Stimulated activated memory B cell treated with anti-CD40 and anti-IgM and Interleukin-4, amounts not matched to agents 10 μg/mL and 1 μg/mL and 100 μg/mL, for 72 hours (primary cell): Measurements from ENCODE around the gene THADA.

Experiments used
- ATAC-seq: fragments of 150-1000 bp; cut with Tn5 transposase; 2 replicates; pipeline ENCODE4 v1.10.0; 2021
- H3K27ac Mint-ChIP-seq: one replicate; pipeline ENCODE4 v1.8.0; 2022; ENCODE audit warnings: mild to moderate bottlenecking, mixed read lengths
- H3K27me3 Mint-ChIP-seq: one replicate; pipeline ENCODE4 v1.8.0; 2022; ENCODE audit warnings: mixed read lengths
- H3K36me3 Mint-ChIP-seq: one replicate; pipeline ENCODE4 v1.8.0; 2022; ENCODE audit warnings: mixed read lengths
- H3K4me1 Mint-ChIP-seq: one replicate; pipeline ENCODE4 v1.8.0; 2022; ENCODE audit warnings: mixed read lengths
- H3K4me3 Mint-ChIP-seq: one replicate; pipeline ENCODE4 v1.8.0; 2022; ENCODE audit warnings: mild to moderate bottlenecking, moderate library complexity, mixed read lengths
- H3K9me3 Mint-ChIP-seq: one replicate; pipeline ENCODE4 v1.8.0; 2022; ENCODE audit warnings: mixed read lengths

Gene THADA

DNA sequence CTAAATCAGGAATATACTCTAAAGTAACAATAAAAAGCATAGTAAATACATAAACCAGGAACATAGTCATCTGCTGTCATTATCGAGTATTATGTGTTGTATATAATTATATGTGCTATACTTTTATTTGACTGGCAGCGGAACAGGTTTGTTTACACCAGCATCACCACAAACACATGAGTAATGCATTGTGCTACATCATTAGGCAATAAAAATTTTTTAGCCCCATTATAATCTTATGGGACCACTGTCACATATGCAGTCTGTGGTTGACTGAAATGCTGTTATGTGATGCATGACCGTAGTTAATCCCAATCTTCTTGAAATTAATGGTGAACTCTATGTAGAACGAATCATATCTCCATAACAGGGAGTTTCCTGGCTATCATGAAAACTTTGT, 232.7 kb downstream of the THADA start:
- peaks cover 12% of the 10 kb centered on the region for H3K4me1 Mint-ChIP-seq
- H3K9me3 Mint-ChIP-seq, result no peaks in the 10 kb centered on the region
- H3K36me3 Mint-ChIP-seq, result peaks cover 27% of the 10 kb centered on the region
- H3K27ac Mint-ChIP-seq, result no peak overlapping the region
- no peak for ATAC-seq
- H3K4me3 Mint-ChIP-seq, result no peak overlapping the region
- no peaks in the 10 kb centered on the region for H3K27me3 Mint-ChIP-seq

DNA sequence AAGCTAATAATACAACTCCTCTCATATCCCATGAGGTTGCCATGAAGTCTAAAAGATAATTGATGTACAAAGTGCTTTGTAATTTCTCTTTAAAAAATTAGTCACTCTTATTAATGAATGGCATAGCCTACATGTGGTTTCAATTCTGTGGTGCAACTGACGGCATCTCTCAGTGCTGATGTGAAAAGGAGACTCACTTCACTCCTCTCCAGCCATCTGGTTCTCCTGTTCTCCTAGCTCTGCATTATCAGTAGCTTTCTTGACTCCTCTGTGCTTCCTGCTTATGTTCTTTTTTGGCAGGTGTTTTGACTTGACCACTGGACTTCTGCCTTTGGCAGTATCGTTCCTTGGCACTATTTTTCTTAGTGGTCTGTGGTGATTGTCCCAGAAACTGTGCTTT, 234.6 kb downstream of the THADA start:
- Mint-ChIP-seq H3K9me3 (no peaks in the 10 kb centered on the region), H3K4me1 (peaks cover 3% of the 10 kb centered on the region), H3K27me3 (no peaks in the 10 kb centered on the region), H3K27ac (no peak overlapping the region), H3K4me3 (no peak overlapping the region), H3K36me3 (peaks cover 15% of the 10 kb centered on the region)
- ATAC-seq, result no peak

DNA sequence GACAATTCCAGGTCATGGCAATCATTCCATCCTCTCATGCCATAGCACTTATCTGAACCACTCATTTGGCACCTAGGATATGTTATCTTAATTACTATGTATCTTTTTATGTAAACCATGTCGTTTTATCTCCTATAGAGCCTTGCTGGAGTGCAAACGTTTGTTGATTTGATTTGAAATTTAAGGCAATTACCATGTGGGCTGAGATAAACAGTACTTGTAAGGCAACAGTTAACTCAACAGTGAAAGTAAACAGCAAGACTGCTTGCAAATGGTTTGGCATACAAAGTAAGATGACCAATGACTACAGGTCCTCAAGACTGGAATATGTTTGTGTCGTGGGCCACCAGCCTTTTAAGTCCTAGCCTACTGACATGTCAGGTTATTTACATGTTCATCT, 235.7 kb downstream of the THADA start:
- no peak overlapping the region for H3K4me3 Mint-ChIP-seq
- no peaks in the 10 kb centered on the region for H3K4me1 Mint-ChIP-seq
- ATAC-seq, result no peak
- H3K9me3 Mint-ChIP-seq, result no peaks in the 10 kb centered on the region
- H3K27me3 Mint-ChIP-seq, result no peaks in the 10 kb centered on the region
- no peak overlapping the region for H3K27ac Mint-ChIP-seq
- H3K36me3 Mint-ChIP-seq, result peaks cover 16% of the 10 kb centered on the region

DNA sequence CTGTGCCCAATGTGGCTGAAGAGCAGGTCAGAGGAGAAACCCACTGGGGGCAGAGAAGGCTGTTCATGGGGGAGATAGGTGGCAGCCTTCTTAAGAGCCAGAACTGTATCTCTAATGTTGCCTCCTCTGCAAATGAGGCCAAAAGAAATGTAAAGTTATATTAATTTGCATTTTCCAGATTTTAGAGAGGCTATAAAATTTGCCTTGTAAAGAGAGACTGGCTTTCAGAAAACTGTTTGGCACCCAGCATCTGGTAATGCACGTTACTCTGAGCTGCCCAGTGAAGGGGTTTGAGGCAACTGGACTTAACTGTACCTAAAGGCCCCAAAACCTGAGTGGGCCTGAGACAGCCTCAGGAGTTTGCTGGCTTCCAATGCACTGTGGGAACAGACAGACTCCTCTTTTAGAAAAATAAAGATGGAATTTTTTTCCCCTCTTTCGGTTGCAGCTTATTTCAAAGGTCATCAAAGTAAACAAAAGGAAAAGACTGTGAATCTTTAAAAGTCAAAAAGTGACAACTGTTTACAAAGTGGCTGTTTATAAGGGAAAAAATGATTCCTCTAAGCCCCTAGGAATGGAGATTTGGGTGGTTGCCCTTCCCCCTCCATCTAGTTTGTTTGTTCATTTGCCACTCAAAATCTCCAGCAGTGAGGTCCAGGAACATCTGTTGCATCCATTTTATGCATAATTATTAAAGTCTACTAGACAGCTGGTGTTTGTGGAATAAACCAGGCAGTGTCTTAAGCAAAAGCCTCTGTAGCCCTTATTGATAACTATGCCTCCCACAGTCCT, 237.2 kb downstream of the THADA start:
- no peak for ATAC-seq
- H3K27ac Mint-ChIP-seq, result no peak overlapping the region
- H3K36me3 Mint-ChIP-seq, result peaks cover 17% of the 10 kb centered on the region
- H3K4me1 Mint-ChIP-seq, result no peaks in the 10 kb centered on the region
- H3K4me3 Mint-ChIP-seq, result no peak overlapping the region
- H3K9me3 Mint-ChIP-seq, result no peaks in the 10 kb centered on the region
- no peaks in the 10 kb centered on the region for H3K27me3 Mint-ChIP-seq

DNA sequence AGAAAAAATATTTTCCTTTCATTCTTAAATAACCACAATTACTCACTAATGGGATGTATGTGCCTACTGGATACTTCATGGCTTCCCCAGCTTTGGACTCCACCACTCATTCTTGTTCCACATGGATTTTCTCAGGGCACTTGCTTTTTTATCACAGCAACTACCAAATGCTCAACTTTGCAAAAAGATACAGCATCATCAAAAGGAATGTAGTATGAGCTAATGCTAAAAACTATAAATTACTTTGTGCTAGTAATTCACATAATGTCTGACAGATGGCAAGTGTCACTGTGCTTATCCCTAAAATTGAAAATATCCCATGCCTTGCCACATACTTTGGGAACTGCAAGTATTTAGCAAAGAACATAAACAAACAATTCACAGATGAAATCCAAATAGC, 239.1 kb downstream of the THADA start:
- Mint-ChIP-seq H3K9me3 (no peaks in the 10 kb centered on the region), H3K4me1 (no peaks in the 10 kb centered on the region), H3K36me3 (peaks cover 17% of the 10 kb centered on the region), H3K27ac (no peak overlapping the region), H3K27me3 (no peaks in the 10 kb centered on the region), H3K4me3 (no peak overlapping the region)
- no peak for ATAC-seq

DNA sequence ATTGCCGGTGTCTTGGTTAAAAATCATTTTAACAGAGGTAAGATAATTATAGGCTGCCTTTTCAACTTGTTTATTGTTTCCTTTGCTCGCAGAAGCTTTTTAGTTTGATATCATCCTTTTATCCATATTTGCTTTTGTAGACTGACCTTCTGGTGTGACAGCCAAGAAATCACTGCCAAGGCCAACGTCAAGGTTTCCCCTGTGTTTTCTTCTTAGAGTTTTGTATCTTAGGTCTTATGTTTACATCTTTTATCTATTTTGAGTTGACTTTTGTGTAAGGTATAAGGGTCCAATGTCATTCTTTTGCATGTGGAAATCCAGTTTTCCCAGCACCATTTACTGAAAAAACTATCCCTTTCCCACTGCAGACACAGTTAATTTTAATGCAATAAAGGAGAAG, 240.4 kb downstream of the THADA start:
- H3K9me3 Mint-ChIP-seq, result no peaks in the 10 kb centered on the region
- H3K27ac Mint-ChIP-seq, result no peak overlapping the region
- peaks cover 26% of the 10 kb centered on the region for H3K36me3 Mint-ChIP-seq
- ATAC-seq, result no peak
- H3K4me1 Mint-ChIP-seq, result no peaks in the 10 kb centered on the region
- no peaks in the 10 kb centered on the region for H3K27me3 Mint-ChIP-seq
- no peak overlapping the region for H3K4me3 Mint-ChIP-seq

DNA sequence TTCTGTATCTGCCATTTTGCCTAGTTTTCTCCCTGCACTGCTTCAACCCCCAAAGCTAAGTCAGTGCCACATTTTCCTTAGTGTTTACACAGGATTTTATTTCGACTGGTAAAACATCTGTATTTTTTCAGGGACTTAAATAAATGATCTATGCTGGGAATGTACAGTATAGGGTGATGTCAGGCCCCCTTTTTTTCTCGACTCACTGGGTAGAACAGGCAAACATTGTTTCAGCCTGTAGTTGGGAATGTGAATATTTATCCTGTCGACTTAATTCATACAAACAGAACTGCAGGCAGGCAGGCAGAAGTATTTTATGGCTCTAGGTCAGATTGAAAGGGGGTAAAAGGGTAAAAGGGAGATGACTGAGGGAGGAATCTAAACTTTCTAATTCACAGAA, 245.9 kb downstream of the THADA start:
- no peak for ATAC-seq
- no peaks in the 10 kb centered on the region for H3K4me1 Mint-ChIP-seq
- peaks cover 44% of the 10 kb centered on the region for H3K36me3 Mint-ChIP-seq
- H3K4me3 Mint-ChIP-seq, result no peak overlapping the region
- no peaks in the 10 kb centered on the region for H3K9me3 Mint-ChIP-seq
- H3K27ac Mint-ChIP-seq, result no peak overlapping the region
- no peaks in the 10 kb centered on the region for H3K27me3 Mint-ChIP-seq

DNA sequence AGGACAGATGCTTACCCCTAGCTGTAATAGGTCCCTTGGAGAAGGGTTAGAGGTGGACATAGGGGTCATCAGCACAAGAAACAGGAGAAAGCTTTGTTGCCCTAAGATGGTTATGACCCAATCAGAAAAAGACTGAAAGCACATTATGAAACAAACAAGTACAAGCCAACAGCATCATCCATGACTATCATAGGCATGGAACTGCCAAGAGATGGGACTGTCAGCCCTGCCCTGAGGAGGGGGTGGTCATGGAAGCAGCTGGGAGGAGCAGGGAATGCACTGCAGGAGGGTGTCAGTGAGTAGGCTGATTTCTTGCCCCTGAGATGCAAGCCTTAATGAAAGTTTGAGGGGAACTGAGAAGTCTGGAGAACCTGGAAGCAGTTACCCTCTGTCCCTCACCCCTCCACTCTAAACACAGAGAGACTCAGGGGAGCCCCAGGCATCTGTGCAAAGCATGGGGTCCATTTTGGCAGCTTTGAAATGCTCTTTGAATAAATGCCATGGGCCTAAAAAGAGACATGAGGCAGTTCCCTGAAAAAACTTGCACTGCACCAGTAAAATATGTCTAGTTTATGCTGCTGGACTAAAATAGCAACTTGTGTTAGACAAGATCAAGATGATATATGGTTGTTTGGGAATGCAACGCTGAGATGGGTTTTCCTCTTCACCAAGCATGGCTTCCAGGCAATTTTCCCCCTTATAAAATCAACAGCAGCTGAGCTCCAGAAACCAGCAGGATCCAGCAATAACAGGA, 246.8 kb downstream of the THADA start:
- Mint-ChIP-seq H3K4me3 (no peak overlapping the region), H3K36me3 (peaks cover 42% of the 10 kb centered on the region), H3K4me1 (no peaks in the 10 kb centered on the region), H3K27ac (no peak overlapping the region), H3K9me3 (no peaks in the 10 kb centered on the region), H3K27me3 (no peaks in the 10 kb centered on the region)
- no peak for ATAC-seq

DNA sequence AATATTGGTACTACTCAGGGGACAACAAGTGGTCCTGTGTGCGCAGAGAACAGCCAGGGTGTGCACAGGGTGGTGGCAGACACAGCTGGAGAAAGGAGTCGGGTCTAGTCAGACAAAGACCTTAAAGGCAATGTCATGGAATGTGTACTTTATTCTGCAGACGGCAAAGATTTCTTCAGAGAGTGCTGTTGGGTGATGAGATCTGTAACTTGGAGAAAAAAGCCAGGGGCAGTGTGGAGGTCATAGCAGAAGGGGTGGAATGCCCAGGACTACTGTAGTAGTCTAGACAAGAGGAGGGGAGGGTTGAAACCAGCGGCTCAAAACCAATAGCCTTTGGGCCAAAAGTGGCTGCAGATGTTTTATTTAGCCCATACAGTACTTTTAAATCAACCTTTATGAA, 248.1 kb downstream of the THADA start:
- Mint-ChIP-seq H3K36me3 (peaks cover 55% of the 10 kb centered on the region), H3K27ac (no peak overlapping the region), H3K4me3 (no peak overlapping the region)

DNA sequence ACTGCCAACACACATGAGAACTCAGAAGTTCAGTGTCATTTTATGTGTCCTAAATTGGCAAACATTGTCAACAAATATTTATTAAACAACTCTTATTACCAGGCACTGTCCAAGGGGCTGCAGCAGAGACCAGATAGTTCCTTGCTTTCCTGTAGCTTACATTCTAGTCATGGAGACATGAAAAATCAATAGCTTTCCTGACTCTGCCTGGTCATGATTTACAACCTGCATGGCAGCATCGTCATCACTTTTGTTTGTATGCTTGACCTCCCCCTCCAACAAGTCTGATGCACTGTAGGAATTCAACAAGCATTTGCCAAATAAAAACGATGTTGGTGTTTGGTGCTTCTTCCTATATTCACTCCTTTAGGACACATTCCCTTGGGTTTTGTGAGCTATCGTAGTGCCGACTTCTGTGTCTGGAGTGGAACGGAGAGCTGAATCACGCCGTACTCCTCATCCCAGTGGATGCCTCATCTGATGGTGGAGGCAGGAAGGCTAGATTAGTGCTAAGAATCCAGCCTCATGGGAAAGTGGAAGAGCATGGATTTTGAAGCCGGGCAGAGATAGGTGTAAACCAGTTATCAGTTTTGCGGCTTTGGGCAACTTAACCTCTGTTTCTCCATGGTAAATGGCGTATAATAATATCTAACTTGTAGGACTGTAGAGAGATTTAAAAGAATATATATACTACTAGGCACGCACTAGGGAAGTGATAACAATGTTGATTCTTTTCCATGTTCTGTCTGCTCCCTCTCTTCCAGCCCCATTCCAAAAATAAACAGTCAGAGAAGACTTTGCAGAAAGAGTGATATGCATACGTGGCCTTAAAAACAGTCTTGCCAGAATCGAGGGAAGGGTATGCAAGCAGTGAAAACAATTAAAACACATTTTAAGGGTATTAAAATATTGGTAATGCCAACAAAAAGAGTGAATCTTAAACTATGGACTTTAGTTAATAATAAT, 249.0 kb downstream of the THADA start:
- Mint-ChIP-seq H3K9me3 (no peaks in the 10 kb centered on the region), H3K27me3 (no peaks in the 10 kb centered on the region), H3K4me1 (no peaks in the 10 kb centered on the region), H3K27ac (no peak overlapping the region), H3K4me3 (no peak overlapping the region), H3K36me3 (peaks cover 64% of the 10 kb centered on the region)
- no peak for ATAC-seq

More for the DNA sequence above, 248.1 kb downstream of the THADA start:
- no peak for ATAC-seq
- H3K4me1 Mint-ChIP-seq, result no peaks in the 10 kb centered on the region
- no peaks in the 10 kb centered on the region for H3K27me3 Mint-ChIP-seq
- no peaks in the 10 kb centered on the region for H3K9me3 Mint-ChIP-seq

DNA sequence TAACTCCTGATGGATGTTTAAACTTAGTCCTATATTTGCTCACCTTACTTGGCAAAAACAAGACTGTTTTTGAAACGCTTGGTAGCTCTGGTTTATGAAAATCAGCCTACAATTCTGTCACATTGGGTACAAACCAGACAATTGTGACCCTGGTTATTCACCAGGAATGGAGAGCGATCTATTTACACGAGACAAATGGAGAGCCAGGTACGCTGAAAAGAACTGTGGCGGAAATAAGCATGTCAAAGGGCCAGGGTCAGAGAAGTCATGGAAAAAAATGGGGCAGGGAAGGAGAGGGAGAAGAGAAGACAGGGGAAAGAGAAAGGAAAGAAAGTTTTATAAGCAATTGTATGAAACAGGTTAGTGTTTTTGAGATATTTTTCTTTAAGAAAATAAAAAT, 250.0 kb downstream of the THADA start:
- no peaks in the 10 kb centered on the region for H3K4me1 Mint-ChIP-seq

DNA sequence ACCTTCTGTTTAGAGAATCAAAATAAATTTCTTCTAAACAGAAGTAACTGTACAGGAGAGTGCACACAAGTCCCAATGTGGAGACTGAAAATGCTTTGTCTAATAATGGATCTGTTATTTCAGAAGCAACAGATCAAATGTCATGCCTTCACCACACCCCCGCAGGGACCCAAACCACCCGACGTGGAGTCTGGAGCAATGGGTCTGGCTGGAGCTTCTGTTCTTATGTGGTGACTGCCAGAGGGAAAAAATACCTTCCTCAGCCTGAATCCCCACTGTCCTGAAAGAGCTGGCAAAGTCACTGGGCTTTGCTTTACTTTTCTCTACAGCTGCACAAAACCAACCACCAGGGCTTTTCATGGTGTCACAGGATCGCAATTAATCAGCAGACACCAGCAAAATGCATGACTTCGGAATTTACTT, 250.4 kb downstream of the THADA start:
- no peak overlapping the region for H3K4me3 Mint-ChIP-seq
- H3K36me3 Mint-ChIP-seq, result peaks cover 67% of the 10 kb centered on the region
- ATAC-seq, result no peak
- H3K4me1 Mint-ChIP-seq, result no peaks in the 10 kb centered on the region
- H3K27ac Mint-ChIP-seq, result no peak overlapping the region
- no peaks in the 10 kb centered on the region for H3K9me3 Mint-ChIP-seq
- no peaks in the 10 kb centered on the region for H3K27me3 Mint-ChIP-seq

More for the DNA sequence above, 250.0 kb downstream of the THADA start:
- no peak for ATAC-seq
- no peak overlapping the region for H3K4me3 Mint-ChIP-seq
- H3K27me3 Mint-ChIP-seq, result no peaks in the 10 kb centered on the region
- peaks cover 63% of the 10 kb centered on the region for H3K36me3 Mint-ChIP-seq
- H3K27ac Mint-ChIP-seq, result no peak overlapping the region
- H3K9me3 Mint-ChIP-seq, result no peaks in the 10 kb centered on the region

DNA sequence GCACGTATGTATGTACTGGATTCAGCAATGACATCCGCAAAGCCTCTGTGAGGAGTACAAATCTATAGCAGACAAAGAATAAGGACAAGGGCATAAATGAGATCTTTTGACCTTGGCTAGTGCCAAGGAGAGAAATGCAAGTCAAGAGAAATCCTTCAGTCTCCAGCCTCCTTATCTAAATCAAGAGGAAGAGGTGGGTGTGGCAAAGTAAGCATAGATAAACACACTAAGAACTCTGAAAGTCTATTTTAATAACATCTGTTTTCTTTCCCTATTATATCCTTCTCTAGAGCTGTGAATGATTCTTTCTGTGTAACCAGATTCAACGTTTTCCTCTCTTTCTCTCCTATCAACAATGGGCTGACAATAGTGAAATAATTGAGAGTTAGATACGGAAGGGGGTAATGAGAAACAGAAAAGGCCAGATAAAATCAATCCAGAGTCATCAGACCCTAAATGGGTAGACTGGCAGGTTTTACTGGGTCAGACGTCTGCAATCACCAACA, 250.9 kb downstream of the THADA start:
- H3K27me3 Mint-ChIP-seq, result no peaks in the 10 kb centered on the region
- ATAC-seq, result no peak
- no peaks in the 10 kb centered on the region for H3K4me1 Mint-ChIP-seq
- H3K9me3 Mint-ChIP-seq, result no peaks in the 10 kb centered on the region
- H3K27ac Mint-ChIP-seq, result no peak overlapping the region
- no peak overlapping the region for H3K4me3 Mint-ChIP-seq
- H3K36me3 Mint-ChIP-seq, result peaks cover 72% of the 10 kb centered on the region

DNA sequence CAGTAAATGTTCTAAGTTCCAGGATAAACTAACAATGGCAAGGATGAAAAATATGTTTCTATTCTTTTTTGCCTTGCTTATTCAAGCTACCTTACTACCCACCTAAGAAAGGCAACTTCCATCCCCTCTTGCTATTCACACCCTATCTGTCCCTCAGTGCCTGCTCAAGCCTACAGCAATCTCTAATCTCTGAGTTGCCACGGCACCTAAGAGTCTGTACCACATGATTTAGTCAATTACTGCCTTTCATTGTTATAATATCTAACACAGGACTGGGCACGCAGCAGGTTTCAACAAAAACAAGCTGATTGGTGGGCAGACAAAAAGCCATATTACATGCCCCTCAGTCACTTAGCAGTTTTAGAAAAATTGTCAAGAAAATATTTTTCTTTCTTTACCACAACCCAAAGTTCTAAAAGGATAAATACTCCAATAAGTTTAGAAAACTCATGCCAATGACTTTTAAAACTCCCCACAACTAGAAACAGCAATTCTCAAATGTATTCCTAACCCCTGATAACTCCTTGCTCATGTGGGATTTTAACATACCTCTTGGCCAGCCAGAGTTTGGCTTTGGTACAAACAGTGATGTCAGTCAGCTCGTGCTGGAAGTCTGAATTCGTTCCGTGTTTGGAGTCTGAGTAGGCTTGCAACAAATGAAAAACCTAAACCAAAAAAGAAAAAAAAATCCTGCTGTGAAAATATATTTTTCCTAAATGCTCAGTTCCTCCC, 252.1 kb downstream of the THADA start:
- ATAC-seq, result no peak
- no peak overlapping the region for H3K27ac Mint-ChIP-seq
- no peaks in the 10 kb centered on the region for H3K27me3 Mint-ChIP-seq
- peaks cover 80% of the 10 kb centered on the region for H3K36me3 Mint-ChIP-seq
- no peaks in the 10 kb centered on the region for H3K4me1 Mint-ChIP-seq
- H3K4me3 Mint-ChIP-seq, result no peak overlapping the region
- no peaks in the 10 kb centered on the region for H3K9me3 Mint-ChIP-seq
